WERI-Rb-1 (cell line): ENCODE data around the gene KLHDC7B.

Experiments
- DNase-seq: peaks from one replicate; pipeline ENCODE4 v3.0.0-alpha.2; 2020
- H3K27ac ChIP-seq: fragments of 250-450 bp; sonication (Bioruptor Pico); 2 replicates; pipeline ENCODE4 v1.5.1; 2020; ENCODE audit warnings: mild to moderate bottlenecking, moderate library complexity
- H3K27me3 ChIP-seq: fragments of 250-450 bp; sonication (Bioruptor Pico); 2 replicates; pipeline ENCODE4 v1.5.1; 2021; ENCODE audit warnings: mild to moderate bottlenecking, low read depth, moderate library complexity; ENCODE audit not compliant: insufficient read depth, severe bottlenecking
- H3K36me3 ChIP-seq: fragments of 250-450 bp; sonication (Bioruptor Pico); 2 replicates; pipeline ENCODE4 v1.5.1; 2020; ENCODE audit warnings: mild to moderate bottlenecking, moderate library complexity
- H3K4me3 ChIP-seq: 2 replicates; pipeline ENCODE4 v1.5.1; 2011; ENCODE audit warnings: low read depth, mild to moderate bottlenecking, control low read depth, low read length
- H3K9me3 ChIP-seq: fragments of 250-450 bp; sonication (Bioruptor Pico); 2 replicates; pipeline ENCODE4 v1.5.1; 2021; ENCODE audit warnings: mild to moderate bottlenecking, moderate library complexity; ENCODE audit not compliant: severe bottlenecking
- CTCF ChIP-seq: IDR thresholded peaks from 2 replicates; pipeline ENCODE4 v1.5.1; 2011; ENCODE audit warnings: low read depth, mild to moderate bottlenecking, control low read depth, inconsistent platforms, low read length

The KLHDC7B gene

DNA sequence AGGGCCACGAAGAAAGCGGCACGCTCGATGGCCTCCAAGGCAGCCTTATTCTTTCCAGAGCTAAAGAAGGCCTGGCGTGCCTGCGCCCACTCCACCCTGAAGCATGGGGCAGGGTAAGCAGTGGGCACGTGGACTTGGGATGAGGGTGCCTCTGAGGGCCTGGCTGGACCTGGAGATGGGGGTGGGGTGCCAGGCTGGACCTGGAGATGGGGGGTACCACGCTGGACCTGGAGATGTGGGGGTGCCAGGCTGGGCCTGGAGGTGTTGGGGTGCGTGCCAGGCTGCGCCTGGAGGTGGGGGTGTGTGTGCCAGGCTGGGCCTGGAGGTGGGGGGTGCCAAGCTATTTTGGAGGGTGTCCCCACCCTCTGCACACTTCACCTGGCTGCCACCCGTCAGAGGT is 27.3 kb downstream of the KLHDC7B start:
- H3K27me3 ChIP-seq = no peaks in the 10 kb centered on the region
- no peak overlapping the region for H3K4me3 ChIP-seq
- no peaks in the 10 kb centered on the region for H3K9me3 ChIP-seq
- no peak for DNase-seq
- no peak overlapping the region for H3K27ac ChIP-seq
- no peak for TF ChIP-seq CTCF
- H3K36me3 ChIP-seq = peaks cover 35% of the 10 kb centered on the region

DNA sequence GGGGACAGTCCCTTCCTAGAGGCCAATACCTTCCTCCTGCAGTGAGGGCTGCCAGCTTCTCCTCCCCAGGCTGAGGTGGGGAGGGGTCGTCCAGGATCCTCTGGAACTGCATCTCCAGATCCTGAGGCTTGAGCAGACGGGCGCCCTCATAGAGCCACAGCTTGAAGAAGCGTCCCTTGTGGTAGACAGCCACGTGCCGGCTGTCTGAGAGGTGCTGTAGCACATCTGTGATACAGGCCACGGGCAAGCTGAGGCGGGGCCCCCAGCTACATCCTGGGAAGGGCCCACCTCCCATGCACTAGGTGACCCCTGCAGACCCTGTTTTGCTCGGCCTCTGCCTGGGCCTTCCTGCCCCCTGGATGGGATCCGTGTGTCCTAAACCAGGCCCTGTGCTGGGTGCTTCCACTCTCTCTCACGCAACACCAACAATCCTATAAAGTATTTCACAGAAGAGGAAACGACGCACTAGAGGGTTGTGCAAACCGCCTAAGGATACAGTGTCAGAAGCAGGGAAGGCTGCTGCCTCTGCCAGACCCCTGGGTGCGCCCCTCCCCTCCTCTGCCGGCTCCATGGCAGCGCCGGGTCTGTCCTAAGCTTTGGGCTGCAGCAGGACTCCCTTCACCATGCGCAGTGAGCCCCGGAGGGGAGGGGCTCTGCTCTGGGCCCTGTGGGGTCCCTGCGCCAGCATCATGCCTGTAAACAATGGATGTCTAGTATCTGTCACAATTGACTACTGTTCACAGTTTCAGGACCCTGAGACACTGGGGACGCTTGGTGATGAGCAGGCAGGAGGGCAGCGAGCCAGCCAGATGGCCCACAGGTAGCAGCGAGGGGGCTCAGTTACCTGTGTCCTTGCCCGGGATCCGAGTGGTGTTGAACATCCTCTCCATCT is 28.0 kb downstream of the KLHDC7B start:
- peaks cover 30% of the 10 kb centered on the region for H3K36me3 ChIP-seq
- TF ChIP-seq CTCF = no peak
- H3K4me3 ChIP-seq = no peak overlapping the region
- DNase-seq = no peak
- H3K9me3 ChIP-seq = no peaks in the 10 kb centered on the region
- H3K27me3 ChIP-seq = no peaks in the 10 kb centered on the region
- H3K27ac ChIP-seq = no peak overlapping the region

DNA sequence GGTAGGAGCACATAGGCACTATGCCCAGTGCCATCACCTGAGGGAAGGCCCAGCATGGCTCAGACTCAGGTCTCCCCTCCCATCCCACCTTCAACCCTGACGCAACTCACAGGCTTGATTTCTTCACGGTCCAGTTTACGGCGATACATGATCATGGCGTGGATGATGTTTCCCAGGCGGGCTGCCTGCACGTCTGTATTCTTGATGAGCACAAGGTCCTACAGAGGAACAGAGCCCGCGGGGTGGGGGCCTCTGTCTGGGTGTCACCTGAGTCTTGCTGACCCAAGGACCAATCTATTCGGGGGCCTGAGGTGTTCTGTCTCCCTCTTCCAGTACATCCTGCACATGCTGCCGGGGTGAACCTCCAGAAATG is 28.7 kb downstream of the KLHDC7B start:
- H3K9me3 ChIP-seq = no peaks in the 10 kb centered on the region

DNA sequence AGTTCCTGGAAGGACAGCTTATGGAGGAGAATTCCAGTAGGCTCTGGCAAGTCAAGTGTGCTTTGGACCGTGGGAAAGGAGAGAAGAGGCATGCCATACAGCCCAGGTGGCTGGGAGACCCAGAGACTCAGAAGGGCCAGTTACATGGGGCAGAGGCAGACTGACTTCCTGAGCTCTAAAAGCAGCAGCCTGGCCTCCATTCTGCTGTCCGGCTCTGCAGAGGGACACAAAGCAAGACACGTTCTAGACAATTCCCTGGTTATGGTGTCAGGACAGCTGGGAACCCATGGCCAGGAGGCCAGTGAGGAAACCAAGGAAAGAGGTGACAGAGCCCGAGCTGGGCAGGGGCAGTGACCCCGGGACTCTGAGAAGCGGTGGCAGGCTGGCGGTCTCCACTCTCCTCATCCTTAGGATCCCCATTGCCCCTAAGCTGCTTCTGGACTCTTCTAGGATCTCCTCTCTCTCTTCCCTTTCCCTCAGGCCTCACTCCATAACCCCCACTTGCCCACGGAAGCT is 29.8 kb downstream of the KLHDC7B start:
- no peak for DNase-seq
- Histone ChIP-seq H3K27ac (no peak overlapping the region), H3K27me3 (no peaks in the 10 kb centered on the region), H3K36me3 (peaks cover 35% of the 10 kb centered on the region), H3K9me3 (no peaks in the 10 kb centered on the region), H3K4me3 (no peak overlapping the region)
- no peak for TF ChIP-seq CTCF

More for the DNA sequence above, 28.7 kb downstream of the KLHDC7B start:
- Histone ChIP-seq H3K36me3 (peaks cover 30% of the 10 kb centered on the region), H3K27me3 (no peaks in the 10 kb centered on the region), H3K4me3 (no peak overlapping the region), H3K27ac (no peak overlapping the region)
- no peak for TF ChIP-seq CTCF
- DNase-seq = no peak

DNA sequence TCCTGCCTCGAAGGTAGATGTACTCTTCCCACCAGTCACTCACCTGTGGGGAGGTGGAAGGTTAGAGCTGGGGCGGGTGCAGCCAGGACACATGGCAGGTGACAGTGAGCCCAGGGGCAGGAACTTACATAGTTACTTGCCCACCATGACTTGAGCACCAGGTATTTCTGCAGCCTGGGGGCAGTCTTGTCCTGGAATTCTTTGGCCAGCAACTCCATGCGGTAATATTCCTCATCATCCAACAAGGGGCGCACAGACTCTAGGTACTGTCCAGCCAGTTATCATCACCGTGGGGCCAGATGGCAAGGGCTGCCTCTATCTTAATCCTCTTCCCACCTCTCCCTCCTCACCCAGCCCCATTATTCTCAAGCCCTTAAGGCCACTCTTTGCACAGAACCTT is 30.4 kb downstream of the KLHDC7B start:
- Histone ChIP-seq H3K9me3 (no peaks in the 10 kb centered on the region), H3K4me3 (no peak overlapping the region), H3K27me3 (no peaks in the 10 kb centered on the region), H3K27ac (peak overlapping the region; percentile 71), H3K36me3 (peaks cover 35% of the 10 kb centered on the region)
- peak; percentile 87 for TF ChIP-seq CTCF
- peak; percentile 95 for DNase-seq
